IMR-90 (cell line): ENCODE results near the gene SLC22A16. TPM values are rescaled to one million over a fixed set of nuclear protein-coding genes. Genes with fewer than 3 reads are reported as not detected.

Experiments
- ATAC-seq: fragments of 200-7000 bp; cut with Tn5 transposase; 2 replicates; pipeline ENCODE4 v1.9.1; 2020; ENCODE audit warnings: low read depth, mild to moderate bottlenecking, moderate library complexity
- BruUV-seq: library from RNA; stranded (reverse); fragments of 400-500 nt; replicated peaks from 2 replicates; lab custom pipeline; 2021; lab: Mats Ljungman, UMichigan
- CTCF ChIA-PET: fragments of 300-600 bp; formaldehyde crosslinking; extraction: SDS; loops from one replicate; lab custom pipeline; 2021; ENCODE audit warnings: antibody characterized with exemption; lab: Yijun Ruan, JAX
- POLR2A ChIA-PET: fragments of 300-600 bp; sonication (Branson Sonifier 250); formaldehyde crosslinking; loops from one replicate; lab custom pipeline; 2022; ENCODE audit warnings: antibody characterized with exemption; ENCODE audit not compliant: unreplicated experiment; lab: Charles Lee
- DNase-seq: peaks from one replicate; pipeline ENCODE4 v3.0.0; 2013
- H2AFZ ChIP-seq: replicated peaks from 2 replicates; pipeline ENCODE3; 2013; ENCODE audit warnings: low read length, mild to moderate bottlenecking; ENCODE audit not compliant: poor library complexity
- H2AK5ac ChIP-seq: 2 replicates; pipeline ENCODE4 v1.6.1; 2013; ENCODE audit warnings: low read depth, low read length, inconsistent platforms
- H2AK9ac ChIP-seq: replicated peaks from 2 replicates; pipeline ENCODE3; 2013; ENCODE audit warnings: mild to moderate bottlenecking, low read depth, low read length, moderate library complexity; ENCODE audit not compliant: poor library complexity
- H2BK120ac ChIP-seq: 2 replicates; pipeline ENCODE4 v1.6.1; 2013; ENCODE audit warnings: low read depth, low read length, inconsistent platforms
- H2BK15ac ChIP-seq: 3 replicates; pipeline ENCODE4 v1.6.1; 2013; ENCODE audit warnings: low read depth, low read length, inconsistent platforms
- H2BK20ac ChIP-seq: 2 replicates; pipeline ENCODE4 v1.6.1; 2013; ENCODE audit warnings: low read depth, mild to moderate bottlenecking, inconsistent platforms, low read length, moderate library complexity
- H2BK5ac ChIP-seq: 2 replicates; pipeline ENCODE4 v1.6.1; 2013; ENCODE audit warnings: mild to moderate bottlenecking, low read depth, low read length, inconsistent platforms; ENCODE audit not compliant: poor library complexity, severe bottlenecking
- H3K14ac ChIP-seq: replicated peaks from 2 replicates; pipeline ENCODE4 v1.6.1; 2013; ENCODE audit warnings: low read depth, low read length, inconsistent platforms
- H3K18ac ChIP-seq: 2 replicates; pipeline ENCODE4 v1.6.1; 2013; ENCODE audit warnings: low read depth, low read length, control low read depth
- H3K23ac ChIP-seq: 2 replicates; pipeline ENCODE4 v1.6.1; 2013; ENCODE audit warnings: low read depth, low read length, inconsistent platforms
- H3K27ac ChIP-seq: 2 replicates; pipeline ENCODE4 v1.5.1; 2013; ENCODE audit warnings: mild to moderate bottlenecking, control low read depth, low read length; ENCODE audit not compliant: insufficient read depth
- H3K27me3 ChIP-seq: 2 replicates; pipeline ENCODE4 v1.6.1; 2013; ENCODE audit warnings: low read length; ENCODE audit not compliant: control insufficient read depth, insufficient read depth
- H3K36me3 ChIP-seq: 2 replicates; pipeline ENCODE4 v1.6.1; 2013; ENCODE audit warnings: low read length, mixed read lengths; ENCODE audit not compliant: control insufficient read depth, insufficient read depth
- H3K4ac ChIP-seq: 2 replicates; pipeline ENCODE4 v1.6.1; 2013; ENCODE audit warnings: low read depth, low read length, inconsistent platforms
- H3K4me1 ChIP-seq: 2 replicates; pipeline ENCODE4 v1.6.1; 2013; ENCODE audit warnings: low read length, mixed read lengths; ENCODE audit not compliant: control insufficient read depth, insufficient read depth
- H3K4me2 ChIP-seq: 2 replicates; pipeline ENCODE4 v1.6.1; 2013; ENCODE audit warnings: low read depth, mild to moderate bottlenecking, control low read depth, low read length, moderate library complexity
- H3K4me3 ChIP-seq: 2 replicates; pipeline ENCODE4 v1.5.1; 2013; ENCODE audit warnings: low read depth, mild to moderate bottlenecking, control low read depth, low read length, moderate library complexity; ENCODE audit not compliant: insufficient read depth
- H3K56ac ChIP-seq: 2 replicates; pipeline ENCODE4 v1.6.1; 2013; ENCODE audit warnings: low read length, inconsistent platforms; ENCODE audit not compliant: insufficient read depth; ENCODE audit errors: extremely low read depth
- H3K79me1 ChIP-seq, 2 experiments: 2 replicates each; pipeline ENCODE4 v1.6.1; 2013; ENCODE audit warnings: low read length in 2 of 2, inconsistent platforms in 1 of 2, low read depth in 1 of 2
- H3K9ac ChIP-seq: 2 replicates; pipeline ENCODE4 v1.6.1; 2013; ENCODE audit warnings: low read depth, low read length, control low read depth
- H3K9me1 ChIP-seq: 2 replicates; pipeline ENCODE4 v1.6.1; 2013; ENCODE audit warnings: low read length, inconsistent platforms; ENCODE audit not compliant: insufficient read depth
- H3K9me3 ChIP-seq: 2 replicates; pipeline ENCODE4 v1.6.1; 2013; ENCODE audit warnings: low read length; ENCODE audit not compliant: control insufficient read depth, insufficient read depth
- H4K20me1 ChIP-seq: 2 replicates; pipeline ENCODE4 v1.6.1; 2013; ENCODE audit warnings: low read length, inconsistent platforms; ENCODE audit not compliant: insufficient read depth
- H4K5ac ChIP-seq: 2 replicates; pipeline ENCODE4 v1.6.1; 2013; ENCODE audit warnings: mild to moderate bottlenecking, low read depth, low read length, control low read depth
- H4K8ac ChIP-seq, 2 experiments: 2 replicates each; pipeline ENCODE4 v1.6.1; 2013; ENCODE audit warnings: low read depth in 2 of 2, low read length in 2 of 2, control low read depth in 1 of 2, inconsistent platforms in 1 of 2
- H4K91ac ChIP-seq: 2 replicates; pipeline ENCODE4 v1.6.1; 2013; ENCODE audit warnings: low read depth, low read length, inconsistent platforms; ENCODE audit not compliant: insufficient read depth
- MAFK ChIP-seq: IDR thresholded peaks from 2 replicates; pipeline ENCODE4 v1.6.1; 2012; ENCODE audit warnings: low read depth, low read length, improper control_type of control experiment
- MAZ ChIP-seq: IDR thresholded peaks from 2 replicates; pipeline ENCODE4 v1.6.1; 2012; ENCODE audit warnings: low read depth, mild to moderate bottlenecking, low read length, improper control_type of control experiment, moderate library complexity, borderline replicate concordance
- NFE2L2 ChIP-seq: fragments of 150-350 bp; IDR thresholded peaks from 2 replicates; pipeline ENCODE4 v1.6.1; 2016; ENCODE audit warnings: low read depth, mild to moderate bottlenecking, low read length
- POLR2A ChIP-seq: IDR thresholded peaks from 2 replicates; pipeline ENCODE4 v1.6.1; 2012; ENCODE audit warnings: mild to moderate bottlenecking, low read depth, low read length
- RCOR1 ChIP-seq: IDR thresholded peaks from 2 replicates; pipeline ENCODE4 v1.6.1; 2012; ENCODE audit warnings: mild to moderate bottlenecking, low read length, improper control_type of control experiment; ENCODE audit not compliant: insufficient replicate concordance
- RFX5 ChIP-seq: IDR thresholded peaks from 2 replicates; pipeline ENCODE4 v1.8.0; 2012; ENCODE audit warnings: low read depth, mild to moderate bottlenecking, low read length, moderate library complexity
- WGBS, 2 experiments: methylation state at CpG; one replicate each; pipeline versions ENCODE4 v1.1.5 to v1.1.7; 2013; ENCODE audit warnings: missing lambda C conversion rate in 2 of 2; ENCODE audit not compliant: insufficient read length in 1 of 2; ENCODE audit errors: extremely low coverage in 2 of 2; 5-methylcytosine and 5-hydroxymethylcytosine counted together
- dilution Hi-C: fragments of 300-500 bp; cut with HindIII; formaldehyde crosslinking; loops from one replicate; pipeline ENCODE4 v1.14.3; 2018; ENCODE audit warnings: low sequenced_read_pairs; ENCODE audit not compliant: unreplicated experiment
- in situ Hi-C: fragments of 300-500 bp; cut with MboI; formaldehyde crosslinking; loops from 3 replicates; pipeline ENCODE4 v1.14.3; 2019; ENCODE audit warnings: low sequenced_read_pairs, inconsistent platforms, mixed read lengths
- intact Hi-C: fragments of 100-400 bp; cut with micrococcal nuclease; formaldehyde crosslinking; loops from 2 replicates; pipeline ENCODE4 v1.10.0; 2022
- polyA plus RNA-seq, 3 experiments: library from polyadenylated mRNA; depleted of rRNA; stranded (reverse); fragments of >200 nt; gene quantifications; 2 replicates each; pipeline ENCODE4 v1.2.3, GENCODE V29; 2012; ENCODE audit warnings: low replicate concordance in 1 of 3
- total RNA-seq: library from RNA; depleted of rRNA; stranded (reverse); fragments of >200 nt; gene quantifications from 2 replicates; pipeline ENCODE4 v1.2.3, GENCODE V29; 2012
- TF ChIP-seq, protein P1 (sequence below): fragments of 150-350 bp; IDR thresholded peaks from 2 replicates; pipeline ENCODE4 v1.6.1; 2016; ENCODE audit warnings: low read depth, mild to moderate bottlenecking, low read length, moderate library complexity, borderline replicate concordance

Gene SLC22A16
- total and polyA plus RNA-seq, 2 of the 4 experiments (the other 2 are of a cell fraction), result not detected

DNA sequence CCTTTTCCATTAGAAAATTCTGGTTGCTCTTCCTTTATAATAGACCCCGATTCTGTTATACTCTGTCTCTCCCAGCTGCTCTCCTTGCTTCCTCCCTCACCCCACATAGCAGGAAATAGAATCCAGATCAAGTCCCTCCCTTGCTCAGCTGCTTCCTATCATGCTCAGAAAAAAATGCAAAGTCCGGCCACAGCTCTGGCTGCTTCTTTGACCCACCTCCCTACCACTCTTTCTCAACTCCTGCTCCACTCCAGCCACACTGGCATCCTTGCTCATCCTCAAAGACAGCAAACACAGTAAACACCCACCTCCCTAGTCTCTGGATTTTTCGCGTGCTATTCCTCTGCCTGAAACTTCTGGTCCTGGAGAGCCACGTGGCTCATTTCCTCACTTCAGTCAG, 9.1 kb upstream of the SLC22A16 start:
- intact Hi-C loops, result no loop called here
- 63% methylated on average over 2 of the region's 5 CpGs; no CpG with 5 or more reads in 1 of the 2 experiments for WGBS, 2 experiments
- in situ Hi-C loops, result no loop called here

More for the DNA sequence above, 9.1 kb upstream of the SLC22A16 start:
- no peaks in the 10 kb centered on the region for H3K4me1 ChIP-seq
- CTCF ChIA-PET, result no interaction called here
- H2BK20ac ChIP-seq, result no peak overlapping the region
- POLR2A ChIA-PET, result no interaction called here
- no peak overlapping the region for H3K27ac ChIP-seq
- BruUV-seq, result no TSS peak
- no peak overlapping the region for H2AK5ac ChIP-seq
- ATAC-seq (no peak), DNase-seq (no peak)
- H3K27me3 ChIP-seq, result peaks cover 5% of the 10 kb centered on the region
- H3K14ac ChIP-seq, result no peak overlapping the region
- no peak overlapping the region for H3K4ac ChIP-seq
- H4K5ac ChIP-seq, result no peak overlapping the region
- H2BK15ac ChIP-seq, result no peak overlapping the region
- no peak overlapping the region for H3K9ac ChIP-seq
- H3K56ac ChIP-seq, result no peak overlapping the region
- H2BK120ac ChIP-seq, result no peak overlapping the region
- H3K9me1 ChIP-seq, result no peaks in the 10 kb centered on the region
- no peak overlapping the region for H4K8ac ChIP-seq
- H2BK5ac ChIP-seq, result no peak overlapping the region
- no peaks in the 10 kb centered on the region for H3K79me1 ChIP-seq
- H4K20me1 ChIP-seq, result no peaks in the 10 kb centered on the region
- H4K91ac ChIP-seq, result no peak overlapping the region
- no peak overlapping the region for H3K18ac ChIP-seq
- TF ChIP-seq MAZ (no peak), RCOR1 (no peak), NFE2L2 (no peak), RFX5 (no peak), POLR2A (no peak), MAFK (no peak)
- TF ChIP-seq, protein P1, sequence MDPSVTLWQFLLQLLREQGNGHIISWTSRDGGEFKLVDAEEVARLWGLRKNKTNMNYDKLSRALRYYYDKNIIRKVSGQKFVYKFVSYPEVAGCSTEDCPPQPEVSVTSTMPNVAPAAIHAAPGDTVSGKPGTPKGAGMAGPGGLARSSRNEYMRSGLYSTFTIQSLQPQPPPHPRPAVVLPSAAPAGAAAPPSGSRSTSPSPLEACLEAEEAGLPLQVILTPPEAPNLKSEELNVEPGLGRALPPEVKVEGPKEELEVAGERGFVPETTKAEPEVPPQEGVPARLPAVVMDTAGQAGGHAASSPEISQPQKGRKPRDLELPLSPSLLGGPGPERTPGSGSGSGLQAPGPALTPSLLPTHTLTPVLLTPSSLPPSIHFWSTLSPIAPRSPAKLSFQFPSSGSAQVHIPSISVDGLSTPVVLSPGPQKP, result no peak
- no peak overlapping the region for H3K4me2 ChIP-seq
- no peak overlapping the region for H2AK9ac ChIP-seq
- dilution Hi-C loops, result no loop called here
- H2AFZ ChIP-seq, result peak overlapping the region; percentile 57
- peaks cover 4% of the 10 kb centered on the region; the same call in 1 of the 2 replicates for H3K9me3 ChIP-seq
- no peaks in the 10 kb centered on the region for H3K36me3 ChIP-seq
- H3K23ac ChIP-seq, result no peak overlapping the region
- no peak overlapping the region for H3K4me3 ChIP-seq
